DMS 273 (cell line): ENCODE results near the gene RPTOR.

Experiments used
- DNase-seq: peaks from one replicate; lab custom pipeline; 2025; ENCODE audit not compliant: unreplicated experiment; lab: John Stamatoyannopoulos, UW

RPTOR gene

DNA sequence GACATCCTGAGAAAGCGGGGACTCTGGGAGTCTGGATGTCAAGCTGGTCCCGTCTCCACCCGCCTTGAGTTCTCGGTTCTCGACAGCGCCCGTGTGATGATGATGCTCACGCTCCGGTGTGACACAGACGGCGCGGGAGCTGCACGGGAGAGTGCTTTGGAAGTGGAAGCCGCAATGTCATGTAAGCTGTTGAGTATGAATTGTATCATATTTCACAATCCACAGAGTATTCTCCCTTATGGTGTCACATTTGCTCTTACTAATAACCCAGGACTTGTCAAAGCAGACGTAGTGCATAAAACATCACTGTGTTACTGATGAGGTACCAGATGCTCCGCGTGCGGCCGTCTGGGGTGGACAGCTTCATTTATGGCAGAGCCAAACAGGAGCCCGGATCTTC lies 229.5 kb downstream of the RPTOR start:
- peak; percentile 25 for DNase-seq

DNA sequence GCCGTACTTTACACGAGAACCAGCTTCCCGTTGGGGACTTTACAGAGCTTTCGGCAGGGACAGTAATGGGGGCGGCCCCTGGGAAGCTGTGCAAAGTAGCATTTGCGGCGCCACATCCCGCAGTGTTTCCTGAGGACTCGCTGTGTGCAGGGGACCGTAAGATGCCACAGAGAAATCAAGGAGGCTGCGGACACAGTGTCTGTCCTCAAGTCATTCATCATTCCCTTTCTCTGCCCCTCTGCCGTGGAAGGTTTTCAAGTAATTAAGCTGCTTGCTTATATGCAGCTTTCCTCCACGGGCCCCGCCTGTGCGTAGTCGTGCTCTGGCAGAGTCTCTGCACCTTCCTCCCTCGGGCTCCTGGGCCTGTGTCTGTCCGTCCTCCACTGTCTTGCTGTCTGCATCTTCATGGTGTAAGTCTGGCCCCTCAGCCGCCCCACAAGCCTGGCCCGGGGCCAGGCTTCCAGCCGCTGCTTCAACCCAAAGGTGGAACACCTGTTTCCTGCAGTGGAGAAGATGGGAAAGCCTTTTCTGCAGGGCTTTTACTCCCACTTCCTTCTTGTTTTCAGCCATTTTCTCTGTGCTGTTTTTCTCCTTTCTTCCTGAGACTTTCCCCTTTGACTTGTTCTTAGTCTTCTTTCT lies 230.1 kb downstream of the RPTOR start:
- DNase-seq: peak; percentile 58

DNA sequence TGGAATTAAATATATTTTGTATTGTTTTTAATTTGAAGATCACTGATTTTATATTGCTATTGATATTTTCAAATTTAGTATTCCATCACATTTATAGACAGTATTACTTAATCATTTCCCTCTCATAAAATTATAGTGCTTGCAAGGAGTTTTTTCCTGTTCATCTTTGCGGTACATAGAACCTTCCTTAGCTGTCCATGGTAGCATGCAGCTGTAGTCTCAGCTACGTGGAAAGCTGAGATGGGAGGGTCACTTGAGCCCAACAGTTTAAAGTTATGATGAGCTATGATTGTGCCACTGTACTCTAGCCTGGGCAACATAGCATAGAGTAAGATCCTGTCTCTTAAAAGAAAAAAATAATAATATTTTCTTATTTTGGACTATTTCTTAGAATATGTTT lies 231.2 kb downstream of the RPTOR start:
- DNase-seq: no peak

DNA sequence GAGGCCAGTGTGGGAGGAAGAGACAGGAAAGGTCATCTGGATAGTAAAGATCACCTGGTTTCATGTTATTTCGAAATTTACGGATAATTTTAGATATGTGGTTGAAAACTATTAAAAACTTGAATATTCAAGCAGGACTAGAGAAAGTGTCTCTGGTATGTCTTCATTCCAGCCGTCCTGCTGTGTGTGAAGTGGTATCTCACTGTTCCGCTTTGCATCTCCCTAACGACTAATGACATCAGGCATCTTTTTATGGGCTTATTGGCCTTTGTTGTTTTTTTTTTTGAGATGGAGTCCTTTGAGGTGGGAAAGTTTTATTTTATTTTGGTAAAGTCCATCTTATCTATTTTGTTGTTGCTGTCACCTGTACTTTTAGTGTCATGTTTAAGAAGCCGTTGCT lies 232.6 kb downstream of the RPTOR start:
- DNase-seq: peak; percentile 23

DNA sequence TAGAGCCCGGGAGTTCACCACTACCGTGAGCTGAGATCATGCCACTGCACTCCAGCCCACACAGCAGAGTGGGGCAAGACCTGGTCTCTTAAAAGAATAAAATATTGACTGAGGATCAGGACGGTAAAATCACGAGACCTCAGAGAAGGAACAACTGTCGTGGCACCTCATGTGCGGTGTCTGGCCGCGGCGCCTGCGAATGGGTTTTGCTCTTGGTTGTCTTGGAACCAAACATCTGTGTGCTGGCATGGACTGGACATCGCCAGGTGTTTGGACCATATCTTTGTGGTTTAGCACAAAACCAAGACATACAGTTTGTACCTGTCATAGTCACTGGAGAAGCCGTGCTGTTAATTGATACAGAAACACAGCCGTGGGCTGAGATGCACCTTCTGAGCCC lies 234.1 kb downstream of the RPTOR start:
- DNase-seq: no peak

DNA sequence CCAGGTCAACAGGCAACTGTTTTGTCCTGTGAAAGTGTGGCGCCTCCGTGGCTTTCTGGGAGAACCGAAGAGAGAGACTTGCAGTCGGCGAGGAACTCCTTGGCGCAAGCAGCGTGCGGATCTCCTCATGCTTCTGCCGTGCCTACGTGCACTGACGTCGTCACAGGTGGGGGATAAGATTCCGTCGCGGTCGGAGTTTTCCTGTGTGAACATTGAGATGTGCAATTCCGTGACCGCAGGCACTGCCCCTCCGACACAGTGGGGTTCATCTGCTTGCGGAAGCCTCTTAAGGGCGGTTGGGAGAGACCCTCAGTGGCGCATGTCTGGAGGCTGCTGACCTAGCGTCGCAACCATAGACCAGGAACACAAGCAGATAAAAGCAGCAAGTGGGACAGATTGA lies 234.7 kb downstream of the RPTOR start:
- no peak for DNase-seq

DNA sequence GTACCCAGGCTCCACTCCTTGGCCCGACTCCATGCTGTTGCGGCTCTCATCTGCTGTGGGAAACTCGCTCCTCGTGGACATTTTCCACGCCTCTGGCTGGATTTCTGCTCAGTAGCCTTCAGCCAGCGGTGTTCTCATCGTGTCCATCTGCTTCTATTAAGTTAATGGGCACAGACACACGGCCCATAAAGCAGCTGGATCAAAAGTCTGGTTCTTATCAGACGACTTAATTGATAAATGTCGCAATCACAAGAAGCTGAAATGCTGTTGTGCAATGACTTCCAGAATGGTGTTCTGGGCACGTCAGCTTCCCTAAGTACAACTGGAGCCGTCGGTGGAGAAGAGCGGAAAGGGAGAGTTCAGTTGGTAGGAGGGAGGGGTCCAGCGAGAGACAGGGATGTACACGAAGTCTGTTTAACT lies 235.3 kb downstream of the RPTOR start:
- DNase-seq: peak; percentile 24

DNA sequence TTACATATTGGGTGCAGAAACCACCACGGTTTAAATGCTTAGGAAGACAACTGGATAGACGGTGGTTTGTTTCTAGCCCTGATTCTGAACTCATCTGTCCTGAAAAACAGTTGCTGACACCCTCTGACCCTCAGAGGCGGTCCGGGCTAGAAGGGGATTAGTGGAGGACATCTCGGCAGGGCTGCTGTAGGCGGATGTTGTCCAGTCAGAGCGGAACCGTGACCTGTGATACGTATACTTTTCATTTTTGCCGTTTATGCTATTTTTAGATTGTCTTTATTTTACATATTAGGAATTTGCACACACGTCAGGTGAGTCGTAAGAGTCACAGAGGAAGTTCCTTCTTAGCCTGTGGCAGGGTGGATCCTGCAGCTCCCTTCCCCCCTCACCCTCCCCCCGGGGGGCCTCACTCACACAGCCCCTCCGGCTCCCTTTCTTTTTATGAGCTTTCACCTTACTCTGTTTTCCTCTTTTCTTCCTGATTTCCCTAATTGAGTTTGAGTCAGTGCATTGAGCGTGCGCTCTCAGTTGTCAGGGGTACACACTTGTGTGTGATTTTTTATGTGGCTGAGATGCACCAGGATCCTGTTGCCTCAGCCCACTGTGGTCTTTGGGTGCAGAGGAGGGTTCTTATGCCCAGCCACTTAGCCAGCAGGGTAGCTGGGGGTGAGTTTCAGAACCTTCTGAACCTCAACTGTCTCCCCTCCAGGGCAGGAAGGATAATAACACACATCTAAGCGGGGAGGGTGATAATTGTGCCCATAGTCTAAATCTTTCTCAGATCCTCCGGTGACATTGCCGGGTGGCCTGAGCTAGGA lies 236.0 kb downstream of the RPTOR start:
- DNase-seq: no peak

DNA sequence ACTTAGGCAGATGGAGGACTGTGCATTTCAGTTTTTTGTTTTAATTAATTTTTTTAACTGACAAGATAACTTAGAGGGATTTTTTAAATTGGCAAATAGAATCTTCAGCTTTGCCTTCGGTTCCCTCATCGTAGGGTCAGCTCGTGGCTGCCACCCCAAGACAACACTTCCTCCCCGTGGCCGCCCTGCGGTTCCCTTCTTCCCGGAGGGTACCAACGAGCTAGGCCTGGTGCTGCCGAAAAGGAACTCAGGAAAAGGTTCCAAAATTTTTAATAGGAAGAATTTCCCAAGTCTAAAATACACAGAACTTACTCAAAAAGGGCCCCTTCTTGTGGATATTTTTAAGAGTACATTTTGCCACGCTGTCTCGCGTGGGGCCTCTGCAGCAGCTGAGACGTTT lies 236.6 kb downstream of the RPTOR start:
- no peak for DNase-seq

DNA sequence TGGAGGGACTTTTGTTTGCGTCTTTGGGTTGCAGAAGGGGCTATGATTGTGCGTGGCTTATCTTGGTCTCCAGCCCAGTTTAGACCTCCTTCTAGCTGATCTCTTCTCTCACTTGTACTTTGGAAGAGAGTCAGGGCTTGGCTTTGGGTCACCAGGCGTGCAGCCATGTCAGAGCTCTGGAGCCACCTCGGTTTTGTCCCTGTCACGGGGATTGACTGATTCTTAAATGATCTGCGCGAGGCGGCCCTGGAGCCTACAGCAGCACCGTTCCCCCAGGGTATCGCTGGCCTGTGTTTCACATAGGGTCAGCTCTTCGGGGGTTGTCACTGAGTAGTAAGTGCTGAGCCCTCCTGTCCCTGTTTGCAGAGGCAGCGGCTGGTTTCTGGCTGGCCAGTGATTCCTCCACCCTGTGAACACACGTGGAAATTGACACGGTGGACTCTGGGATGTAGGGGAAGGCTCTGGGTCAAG lies 237.2 kb downstream of the RPTOR start:
- DNase-seq: no peak

DNA sequence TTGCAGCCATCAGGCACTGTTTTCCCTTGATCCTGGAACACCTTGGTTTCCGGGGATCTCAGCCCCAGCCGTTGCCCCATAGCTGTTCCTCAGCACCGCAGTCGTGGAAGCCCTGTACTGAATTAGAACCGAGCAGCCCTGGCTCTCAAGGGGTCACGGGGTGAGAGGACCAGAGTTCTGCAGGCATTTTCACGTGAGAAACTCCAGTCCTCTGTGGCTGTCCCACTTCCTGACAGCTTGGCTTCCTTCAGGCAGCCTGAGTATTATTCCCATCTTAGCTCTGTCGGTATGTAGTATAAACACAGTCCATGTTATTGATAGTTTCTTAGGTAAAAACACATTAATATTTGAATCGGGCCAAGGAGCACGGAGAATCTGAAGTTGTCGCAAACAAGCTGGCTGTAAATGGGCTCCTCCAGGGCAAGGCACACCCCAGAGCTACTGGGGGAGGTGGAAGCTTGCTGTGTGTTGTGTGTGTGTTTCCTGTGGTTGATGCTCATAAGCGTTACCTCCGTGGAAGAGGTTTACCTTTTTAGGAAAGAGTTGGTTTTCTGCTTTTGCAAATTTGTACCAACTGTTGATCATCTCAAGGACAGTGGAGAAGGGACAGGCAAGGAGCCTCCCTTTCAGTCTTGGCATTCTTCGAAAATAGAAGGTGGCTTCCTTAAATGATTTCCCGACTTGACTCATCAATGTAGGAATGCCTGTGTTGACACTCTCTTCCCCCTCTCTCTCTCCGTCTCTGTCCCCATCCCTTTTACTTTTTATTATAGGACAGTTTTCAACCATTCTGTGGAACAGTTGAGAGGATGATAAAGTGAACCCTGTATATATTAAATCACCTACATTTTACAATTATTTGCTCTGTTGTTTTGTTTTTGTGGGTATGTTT lies 238.1 kb downstream of the RPTOR start:
- DNase-seq: no peak

DNA sequence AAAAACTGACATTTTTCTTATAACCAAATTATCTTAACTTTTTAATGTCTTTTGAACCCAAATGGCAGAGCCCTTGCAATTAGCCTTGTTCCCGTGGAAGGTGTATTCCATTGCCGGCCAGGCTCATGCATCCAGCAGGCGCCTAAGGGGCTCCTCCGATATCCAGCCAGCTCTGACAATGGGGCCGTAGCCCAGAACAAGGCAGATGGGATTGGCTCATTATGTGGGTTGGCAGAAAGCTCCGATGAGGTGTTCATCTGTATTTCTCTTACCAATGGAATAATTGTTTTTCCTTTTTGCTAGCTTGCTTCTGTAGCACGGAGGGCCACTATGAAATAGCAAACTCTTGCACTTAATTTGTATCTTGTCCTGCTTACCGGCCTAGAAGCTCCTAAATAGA lies 238.8 kb downstream of the RPTOR start:
- DNase-seq: peak; percentile 20

DNA sequence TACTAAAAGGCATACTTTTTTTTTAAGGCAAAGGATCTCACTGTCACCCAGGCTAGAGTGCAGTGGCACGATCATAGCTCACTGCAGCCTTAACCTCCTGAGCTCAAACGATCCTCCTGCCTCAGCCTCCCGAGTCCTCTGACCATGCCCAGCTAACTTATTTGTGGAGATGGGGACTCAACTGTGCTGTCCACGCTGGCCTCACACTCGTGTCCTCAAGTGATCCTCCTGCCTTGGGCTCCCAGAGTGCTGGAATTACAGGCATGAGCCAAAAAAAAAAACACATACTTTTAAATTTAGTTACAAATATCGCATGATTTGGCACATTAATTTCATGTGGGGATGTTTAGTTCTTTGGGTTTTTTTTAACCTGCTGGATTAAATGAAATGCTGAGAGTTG lies 239.3 kb downstream of the RPTOR start:
- no peak for DNase-seq

DNA sequence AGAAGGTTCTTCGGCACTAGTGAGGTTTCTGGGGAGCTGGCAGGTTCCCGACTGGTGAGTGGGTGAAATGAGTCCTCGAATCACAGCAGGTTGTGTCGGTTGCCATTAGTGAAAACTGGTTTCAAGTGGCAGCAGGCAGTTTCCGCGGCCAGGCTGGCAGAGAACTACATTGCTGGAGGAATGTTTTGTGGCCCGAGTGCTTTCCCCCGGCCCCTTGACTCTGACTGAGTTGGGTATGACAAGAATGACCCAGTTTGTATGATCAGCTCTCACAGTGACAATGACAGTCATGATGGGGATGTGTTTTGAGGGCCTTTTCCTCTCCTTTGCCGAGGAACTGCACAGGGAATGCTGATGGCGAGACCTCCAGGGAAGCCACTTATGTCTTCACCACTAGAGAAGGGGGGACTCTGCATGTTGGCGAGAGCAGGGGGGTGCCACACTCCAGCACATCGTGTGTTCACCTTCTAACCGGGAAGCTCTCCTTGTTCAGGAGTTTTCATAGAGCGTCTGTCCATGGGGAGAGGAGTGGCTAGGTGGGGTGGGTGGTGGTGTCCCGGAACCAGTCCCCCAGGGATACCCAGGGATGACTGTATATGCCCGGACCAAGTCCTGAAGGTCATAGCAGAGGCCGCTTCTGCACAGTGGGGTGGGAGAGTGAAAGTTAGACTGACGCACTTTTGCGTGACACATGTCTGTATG lies 241.0 kb downstream of the RPTOR start:
- DNase-seq: no peak

DNA sequence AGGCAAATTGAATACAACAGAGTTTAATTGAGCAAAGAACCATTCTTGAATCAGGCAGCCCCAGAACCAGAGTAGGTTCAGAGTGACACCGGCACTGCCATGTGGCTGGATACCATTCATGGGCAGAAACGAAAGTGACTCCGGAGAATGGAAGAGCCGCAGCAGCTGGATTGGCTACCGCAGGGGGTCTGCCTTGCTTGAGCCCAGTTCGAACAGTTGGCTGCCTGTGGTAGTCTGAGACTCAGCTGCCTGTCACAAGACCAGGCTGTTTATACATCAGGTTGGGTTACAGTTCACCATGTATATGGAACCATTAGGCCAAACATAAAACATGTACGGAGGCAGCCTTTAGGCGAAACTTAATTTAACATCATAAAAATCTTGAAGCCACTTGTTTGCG lies 241.8 kb downstream of the RPTOR start:
- DNase-seq: peak; percentile 32

DNA sequence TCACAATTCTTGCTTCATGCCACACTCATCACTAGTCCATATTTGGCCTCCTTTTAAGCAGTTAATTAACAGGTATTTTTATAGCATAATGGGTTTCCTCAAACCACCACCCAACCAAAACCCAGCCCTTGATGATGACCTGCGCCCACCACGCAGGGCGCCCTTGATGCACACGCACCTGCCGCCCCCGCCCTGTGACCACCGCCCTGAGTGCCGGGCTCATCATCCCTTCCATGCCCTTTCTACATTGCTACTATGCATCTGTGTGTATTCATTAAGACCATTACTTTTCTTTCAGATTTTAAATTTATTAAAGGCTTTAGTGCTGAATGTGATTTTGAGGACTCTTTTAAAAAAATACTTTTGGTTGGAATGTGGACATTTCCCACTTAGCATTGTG lies 242.2 kb downstream of the RPTOR start:
- no peak for DNase-seq

DNA sequence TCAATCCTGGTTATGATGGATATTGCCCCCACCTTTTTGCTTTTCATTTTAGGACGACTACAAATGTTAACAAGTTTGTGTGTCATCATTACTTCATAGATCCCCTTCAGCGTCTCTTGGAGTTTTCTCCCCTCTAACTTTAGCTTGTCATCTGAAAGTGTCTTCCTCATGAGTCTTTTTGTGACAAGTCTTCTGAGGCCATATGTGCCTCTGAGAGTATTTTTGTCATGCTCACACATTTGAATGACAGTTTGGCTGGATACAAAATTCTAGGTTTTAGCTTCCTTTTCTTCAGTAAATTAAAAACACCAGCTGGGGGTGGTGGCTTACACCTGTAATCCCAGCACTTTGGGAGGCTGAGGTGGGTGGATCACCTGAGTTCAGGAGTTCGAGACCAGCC lies 243.2 kb downstream of the RPTOR start:
- DNase-seq: no peak

DNA sequence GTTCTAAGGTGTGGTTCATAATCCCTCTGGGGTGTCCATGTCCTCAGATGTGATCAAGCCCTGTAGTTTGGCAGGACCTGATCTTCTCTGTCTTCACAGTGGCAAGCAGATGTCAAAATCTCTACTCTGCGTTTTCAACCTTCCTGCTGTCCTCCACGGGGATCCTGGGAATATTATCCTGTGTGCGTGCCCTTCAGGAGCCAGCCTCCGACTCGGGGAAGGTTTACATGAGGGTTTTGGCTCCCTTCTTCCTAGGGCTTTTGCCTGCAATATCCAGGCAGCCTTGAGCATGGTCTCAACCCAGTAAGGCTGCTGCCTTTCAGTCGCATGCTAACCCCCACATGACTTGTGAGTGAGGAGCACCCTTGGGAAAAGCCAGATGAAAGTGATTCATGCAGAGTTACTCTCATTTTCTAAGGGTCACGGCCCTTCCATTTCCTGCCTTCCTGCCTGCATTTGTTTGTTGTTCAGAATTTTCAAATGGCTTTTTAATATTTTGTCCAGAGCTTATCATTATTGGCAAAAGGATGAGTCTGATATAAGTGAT lies 244.8 kb downstream of the RPTOR start:
- DNase-seq: no peak

DNA sequence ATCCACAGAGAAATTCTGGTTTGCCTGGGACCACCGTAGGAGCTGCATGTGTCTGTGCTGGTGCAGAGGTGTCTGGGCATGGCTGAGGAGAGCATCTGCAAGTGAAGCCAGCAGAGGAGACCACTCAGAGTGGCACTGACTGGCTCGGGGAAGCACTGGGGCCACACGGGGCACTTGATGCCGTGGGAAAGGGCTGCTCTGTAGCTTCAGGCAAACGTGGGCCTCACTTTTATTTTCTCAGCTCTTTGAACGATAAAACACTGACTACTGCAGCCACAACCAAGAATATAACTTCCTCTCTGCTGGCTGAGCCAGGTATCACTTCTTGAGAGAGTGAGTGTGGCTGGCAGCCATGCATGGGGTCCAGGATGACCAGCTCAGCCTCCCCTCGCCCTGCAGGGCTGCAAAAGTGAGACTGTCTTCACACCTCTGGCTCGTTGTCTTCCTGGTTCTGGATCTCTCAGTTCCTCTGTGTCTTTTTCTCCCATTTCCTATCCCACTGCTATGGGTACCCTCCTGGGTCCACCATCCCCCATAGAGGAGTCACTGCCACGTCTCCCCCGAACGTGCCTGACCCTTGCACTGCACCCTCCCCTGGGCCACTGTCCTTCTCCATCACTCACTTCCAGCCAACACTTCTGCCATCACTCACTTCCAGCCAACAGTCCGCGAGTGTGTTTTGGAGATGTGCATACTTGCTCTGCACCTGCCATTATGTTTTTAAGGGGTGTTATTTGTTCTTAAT lies 245.6 kb downstream of the RPTOR start:
- DNase-seq: no peak
